H1 (cell line): Measurements from ENCODE around the gene SELENOF. TPM values are rescaled to one million over a fixed set of nuclear protein-coding genes. Genes with fewer than 3 reads are reported as not detected.

Experiments used
- CTCF ChIA-PET: fragments of 300-600 bp; sonication (Branson Sonifier 250); formaldehyde crosslinking; loops from one replicate; lab custom pipeline; 2021; ENCODE audit not compliant: partially characterized antibody; lab: Charles Lee
- POLR2A ChIA-PET: fragments of 300-600 bp; sonication (Branson Sonifier 250); formaldehyde crosslinking; loops from one replicate; lab custom pipeline; 2021; ENCODE audit warnings: inconsistent platforms; ENCODE audit not compliant: partially characterized antibody; lab: Charles Lee
- DNase-seq, 2 experiments: peaks; one replicate each; pipeline versions ENCODE4 v3.0.0 to v3.0.0-alpha.2; 2010 to 2022; ENCODE audit warnings: low spot score in 2 of 2, low read depth in 1 of 2, mixed read lengths in 1 of 2
- FAIRE-seq: peaks from 2 replicates; lab custom pipeline; 2011; peaks lifted over from hg19 to GRCh38; lab: Jason Lieb, UNC
- H2AFZ ChIP-seq: 2 replicates; pipeline ENCODE4 v1.8.1; 2012; ENCODE audit warnings: low read length, inconsistent platforms
- H2AK5ac ChIP-seq: 2 replicates; pipeline ENCODE4 v1.6.1; 2013; ENCODE audit warnings: low read depth, low read length
- H2BK120ac ChIP-seq: replicated peaks from 2 replicates; pipeline ENCODE3; 2013; ENCODE audit warnings: low read depth, low read length, inconsistent platforms
- H2BK12ac ChIP-seq: 2 replicates; pipeline ENCODE4 v1.6.1; 2013; ENCODE audit warnings: low read depth, low read length
- H2BK15ac ChIP-seq: 2 replicates; pipeline ENCODE4 v1.6.1; 2013; ENCODE audit warnings: low read length
- H2BK20ac ChIP-seq: 2 replicates; pipeline ENCODE4 v1.6.1; 2013; ENCODE audit warnings: low read length
- H2BK5ac ChIP-seq: 2 replicates; pipeline ENCODE4 v1.6.1; 2013; ENCODE audit warnings: low read depth, low read length
- H3K14ac ChIP-seq: 2 replicates; pipeline ENCODE4 v1.6.1; 2013; ENCODE audit warnings: inconsistent platforms; ENCODE audit not compliant: insufficient read length
- H3K18ac ChIP-seq: 2 replicates; pipeline ENCODE4 v1.6.1; 2013; ENCODE audit warnings: low read length; ENCODE audit errors: extremely low read depth
- H3K23ac ChIP-seq: 2 replicates; pipeline ENCODE4 v1.6.1; 2013; ENCODE audit warnings: inconsistent platforms; ENCODE audit not compliant: insufficient read length
- H3K23me2 ChIP-seq: 2 replicates; pipeline ENCODE4 v1.6.1; 2013; ENCODE audit warnings: low read depth, low read length
- H3K27ac ChIP-seq: 2 replicates; pipeline ENCODE4 v1.6.1; 2011; ENCODE audit warnings: low read depth, low read length, inconsistent platforms
- H3K27me3 ChIP-seq, 4 experiments: replicated peaks in 1 of 4; 1 replicate in 1 of 4; 2 replicates in 3 of 4; pipeline versions ENCODE4 v1.6.1 to v1.8.1; 2011 to 2013; ENCODE audit warnings: low read length in 3 of 4, mild to moderate bottlenecking in 3 of 4, inconsistent platforms in 2 of 4, mixed read lengths in 2 of 4, moderate library complexity in 1 of 4; ENCODE audit not compliant: control insufficient read depth in 3 of 4, insufficient read depth in 3 of 4; ENCODE audit errors: extremely low read depth in 1 of 4
- H3K36me3 ChIP-seq, 4 experiments: 2 replicates each; pipeline versions ENCODE4 v1.6.1 to v1.8.1; 2011 to 2013; ENCODE audit warnings: mild to moderate bottlenecking in 4 of 4, low read length in 3 of 4, moderate library complexity in 2 of 4, control low read depth in 1 of 4, inconsistent platforms in 1 of 4; ENCODE audit not compliant: insufficient read depth in 4 of 4, control insufficient read depth in 2 of 4
- H3K4ac ChIP-seq: replicated peaks from 2 replicates; pipeline ENCODE3; 2013; ENCODE audit warnings: low read length, low read depth, mixed read lengths, inconsistent platforms; ENCODE audit not compliant: insufficient read length
- H3K4me1 ChIP-seq, 4 experiments: replicated peaks in 1 of 4; 1 replicate in 1 of 4; 2 replicates in 3 of 4; pipeline versions ENCODE4 v1.6.1 to v1.8.1; 2011 to 2013; ENCODE audit warnings: low read length in 3 of 4, inconsistent platforms in 2 of 4, mixed read lengths in 1 of 4; ENCODE audit not compliant: insufficient read depth in 4 of 4, control insufficient read depth in 3 of 4
- H3K4me2 ChIP-seq, 2 experiments: 2 replicates each; pipeline versions ENCODE4 v1.6.1 to v1.8.1; 2011 to 2013; ENCODE audit warnings: low read depth in 2 of 2, low read length in 2 of 2, control low read depth in 1 of 2, inconsistent platforms in 1 of 2, mild to moderate bottlenecking in 1 of 2; ENCODE audit not compliant: insufficient read depth in 1 of 2
- H3K4me3 ChIP-seq, 4 experiments: fragments of 200-600, 300-600 bp in 1 of 4; sonication (generic), shearing (Covaris generic), sonication (Bioruptor Twin) in 1 of 4; 2 replicates each; pipeline versions ENCODE4 v1.5.1 to v1.8.1; 2011 to 2016; ENCODE audit warnings: low read length in 4 of 4, low read depth in 3 of 4, control low read depth in 2 of 4, inconsistent platforms in 2 of 4, mild to moderate bottlenecking in 2 of 4, mixed read lengths in 1 of 4, moderate library complexity in 1 of 4; ENCODE audit not compliant: insufficient read depth in 2 of 4; ENCODE audit errors: extremely low read depth in 1 of 4
- H3K56ac ChIP-seq: replicated peaks from 2 replicates; pipeline ENCODE3; 2013; ENCODE audit warnings: low read depth, mild to moderate bottlenecking, mixed read lengths, low read length, inconsistent platforms; ENCODE audit not compliant: insufficient read length
- H3K79me1 ChIP-seq: 2 replicates; pipeline ENCODE4 v1.6.1; 2013; ENCODE audit warnings: low read depth, low read length, control low read depth
- H3K79me2 ChIP-seq, 2 experiments: 2 replicates each; pipeline versions ENCODE4 v1.6.1 to v1.8.1; 2012 to 2013; ENCODE audit warnings: low read length in 2 of 2, mild to moderate bottlenecking in 2 of 2, inconsistent platforms in 1 of 2; ENCODE audit not compliant: insufficient read depth in 2 of 2, control insufficient read depth in 1 of 2
- H3K9ac ChIP-seq, 4 experiments: replicated peaks in 1 of 4; 1 replicate in 1 of 4; 2 replicates in 3 of 4; pipeline versions ENCODE4 v1.6.1 to v1.8.1; 2011 to 2013; ENCODE audit warnings: low read depth in 3 of 4, low read length in 3 of 4, control low read depth in 2 of 4, mild to moderate bottlenecking in 2 of 4, moderate library complexity in 2 of 4, inconsistent platforms in 1 of 4; ENCODE audit errors: extremely low read depth in 1 of 4
- H3K9me3 ChIP-seq, 2 experiments: 2 replicates each; pipeline versions ENCODE4 v1.6.1 to v1.8.1; 2012 to 2013; ENCODE audit warnings: mild to moderate bottlenecking in 2 of 2, moderate library complexity in 2 of 2, control low read depth in 1 of 2, inconsistent platforms in 1 of 2, low read depth in 1 of 2, low read length in 1 of 2, mixed read lengths in 1 of 2; ENCODE audit not compliant: insufficient read depth in 2 of 2
- H4K20me1 ChIP-seq, 2 experiments: replicated peaks in 1 of 2; 2 replicates each; pipeline versions ENCODE3 to v1.8.1; 2011 to 2013; ENCODE audit warnings: inconsistent platforms in 2 of 2, low read length in 2 of 2, mild to moderate bottlenecking in 1 of 2; ENCODE audit not compliant: insufficient read depth in 2 of 2, control insufficient read depth in 1 of 2
- H4K5ac ChIP-seq: 2 replicates; pipeline ENCODE4 v1.6.1; 2013; ENCODE audit warnings: low read length, low read depth, mixed read lengths, inconsistent platforms; ENCODE audit not compliant: insufficient read length
- H4K8ac ChIP-seq: 2 replicates; pipeline ENCODE4 v1.8.0; 2013; ENCODE audit warnings: mild to moderate bottlenecking, moderate library complexity, low read length, inconsistent platforms; ENCODE audit not compliant: insufficient read depth; ENCODE audit errors: extremely low read depth
- H4K91ac ChIP-seq: replicated peaks from 2 replicates; pipeline ENCODE3; 2013; ENCODE audit warnings: low read length, mixed read lengths, inconsistent platforms; ENCODE audit not compliant: insufficient read length
- ATF2 ChIP-seq: IDR thresholded peaks from 2 replicates; pipeline ENCODE4 v1.6.1; 2012; ENCODE audit warnings: low read length, inconsistent platforms
- CBX5 ChIP-seq: fragments of 300-800, 300-1000 bp; sonication (generic); IDR thresholded peaks from 2 replicates; pipeline ENCODE4 v1.7.1; 2016; ENCODE audit warnings: antibody characterized with exemption, low read length, low read depth
- JUND ChIP-seq: IDR thresholded peaks from 2 replicates; pipeline ENCODE4 v1.6.1; 2011; ENCODE audit warnings: mild to moderate bottlenecking, improper control_type of control experiment, low read length
- KDM4A ChIP-seq: IDR thresholded peaks from one replicate; pipeline ENCODE4 v1.7.1; 2012; ENCODE audit warnings: low read depth, mild to moderate bottlenecking, moderate library complexity, low read length, inconsistent platforms; ENCODE audit not compliant: severe bottlenecking
- MAFK ChIP-seq: IDR thresholded peaks from 2 replicates; pipeline ENCODE4 v1.6.1; 2012; ENCODE audit warnings: low read depth, mild to moderate bottlenecking, improper control_type of control experiment, low read length
- RBBP5 ChIP-seq: IDR thresholded peaks from 2 replicates; pipeline ENCODE4 v1.7.1; 2012; ENCODE audit warnings: low read depth, mild to moderate bottlenecking, inconsistent platforms, low read length, moderate library complexity, borderline replicate concordance
- SRF ChIP-seq: IDR thresholded peaks from 2 replicates; pipeline ENCODE4 v1.6.1; 2011; ENCODE audit warnings: mild to moderate bottlenecking, low read depth, low read length, moderate library complexity
- SUZ12 ChIP-seq: fragments of 200-600 bp; sonication (generic); IDR thresholded peaks from 2 replicates; pipeline ENCODE4 v1.6.1; 2012; ENCODE audit warnings: mild to moderate bottlenecking, inconsistent platforms, low read length, moderate library complexity, mixed read lengths
- YY1 ChIP-seq: IDR thresholded peaks from 2 replicates; pipeline ENCODE4 v1.6.1; 2011; ENCODE audit warnings: low read depth, mild to moderate bottlenecking, low read length
- WGBS, 2 experiments: shearing (Covaris generic) in 1 of 2; methylation state at CpG; one replicate each; pipeline versions ENCODE4 v1.1.6 to v1.1.7; 2013 to 2015; ENCODE audit warnings: low lambda C conversion rate in 2 of 2, mixed read lengths in 2 of 2, inconsistent platforms in 1 of 2, low coverage in 1 of 2, missing lambda C conversion rate in 1 of 2; ENCODE audit not compliant: insufficient replicate concordance in 2 of 2, insufficient coverage in 1 of 2, insufficient read length in 1 of 2; ENCODE audit errors: extremely low coverage in 1 of 2, missing lambda C conversion rate in 1 of 2; 5-methylcytosine and 5-hydroxymethylcytosine counted together
- polyA plus RNA-seq, 7 experiments: library from polyadenylated mRNA; depleted of rRNA in 3 of 7; stranded (reverse) in 5 of 7; unstranded in 2 of 7; fragments of >200 nt in 5 of 7; fragments of 200-250 nt in 2 of 7; gene quantifications; 1 replicate in 5 of 7; 2 replicates in 1 of 7; 4 replicates in 1 of 7; pipeline versions ENCODE4 v1.2.1 to v1.2.3, GENCODE V29; 2011 to 2013; ENCODE audit warnings: missing spikeins in 2 of 7, mixed read lengths in 2 of 7
- total RNA-seq: library from RNA; stranded (reverse); fragmentation: NEBNext Ultra II Directional; extraction: Animal tissue kit (Norgen Biotek cat#: 25700); gene quantifications from 2 replicates; pipeline ENCODE4 v1.2.1, GENCODE V29; 2021

Gene SELENOF
- total and polyA plus RNA-seq, 2 of the 8 experiments (the other 6 are each of a cell fraction or from before 2014, with no cell fraction given), result 70.7 to 163 TPM

DNA sequence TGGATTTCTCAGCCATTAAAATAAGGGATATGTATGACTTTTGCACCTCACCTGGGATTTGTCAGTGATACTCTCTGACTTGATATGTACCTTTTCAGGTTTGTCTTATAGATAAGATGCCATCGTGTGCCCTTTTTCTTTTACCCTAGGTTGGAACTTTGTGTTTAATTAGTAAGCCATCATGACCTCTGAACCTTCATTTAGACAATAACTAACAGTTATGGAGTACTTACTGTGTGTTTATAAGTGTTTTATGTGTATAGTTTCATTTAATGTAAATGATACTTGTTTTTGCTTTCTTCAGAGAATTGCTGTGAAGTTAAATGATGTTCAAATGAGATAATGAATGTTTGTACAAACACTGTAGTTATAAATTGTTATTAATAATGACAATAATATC, 14.9 kb upstream of the SELENOF start:
- DNase-seq, result no peak
- peaks cover 9 to 14% of the 10 kb centered on the region in 2 experiments for H3K9me3 ChIP-seq
- H3K4me3 ChIP-seq, result no peak overlapping the region
- TF ChIP-seq RBBP5 (no peak), MAFK (no peak), YY1 (no peak), SRF (no peak), ATF2 (no peak), CBX5 (no peak), KDM4A (no peak), JUND (no peak), SUZ12 (no peak)
- no peak overlapping the region for H3K4me2 ChIP-seq
- no peaks in the 10 kb centered on the region for H4K20me1 ChIP-seq
- no peak overlapping the region for H2BK20ac ChIP-seq
- no peak overlapping the region for H3K27ac ChIP-seq
- H3K23ac ChIP-seq, result no peak overlapping the region
- H2BK120ac ChIP-seq, result no peak overlapping the region
- H4K91ac ChIP-seq, result no peak overlapping the region
- CTCF ChIA-PET, result interaction anchor here (1.1 kb wide), 1 partner anchor 38 kb away, joined by 5 read pairs; no protein-coding TSS in a partner anchor
- no peak overlapping the region for H2BK15ac ChIP-seq
- H4K5ac ChIP-seq, result no peak overlapping the region
- no peaks in the 10 kb centered on the region for H3K23me2 ChIP-seq
- no peak overlapping the region for H3K18ac ChIP-seq
- peaks cover under 1 to 5% (median 3%) of the 10 kb centered on the region in 4 experiments; a peak in 4 of 7 replicates for H3K4me1 ChIP-seq
- FAIRE-seq, result no peak
- no peak overlapping the region for H2AK5ac ChIP-seq
- no peak overlapping the region for H3K4ac ChIP-seq
- H3K14ac ChIP-seq, result no peak overlapping the region
- H3K36me3 ChIP-seq, result peaks cover 0 to 4% (median 0%) of the 10 kb centered on the region in 4 experiments; a peak in 2 of 8 replicates
- no peak overlapping the region for H2BK5ac ChIP-seq
- H3K27me3 ChIP-seq, result no peaks in the 10 kb centered on the region
- POLR2A ChIA-PET, result no interaction called here
- H3K79me1 ChIP-seq, result peaks cover 2% of the 10 kb centered on the region; the same call in 1 of the 2 replicates
- no peak overlapping the region for H2AFZ ChIP-seq
- H3K79me2 ChIP-seq, result peaks cover 3 to 99% of the 10 kb centered on the region in 2 experiments
- no peak overlapping the region for H4K8ac ChIP-seq
- H3K56ac ChIP-seq, result no peak overlapping the region
- WGBS, 2 experiments, result 100% methylated on average over 1 of the region's 1 CpG; no CpG with 5 or more reads in 1 of the 2 experiments
- H3K9ac ChIP-seq, result no peak overlapping the region
- H2BK12ac ChIP-seq, result no peak overlapping the region
